ENCODE data around the gene HTR2A. TPM values are rescaled to one million over a fixed set of nuclear protein-coding genes. Genes with fewer than 3 reads are reported as not detected.

The HTR2A gene
- total and polyA plus RNA-seq, 5 donors = 0.11 to 1.1 (median 0.32) TPM

DNA sequence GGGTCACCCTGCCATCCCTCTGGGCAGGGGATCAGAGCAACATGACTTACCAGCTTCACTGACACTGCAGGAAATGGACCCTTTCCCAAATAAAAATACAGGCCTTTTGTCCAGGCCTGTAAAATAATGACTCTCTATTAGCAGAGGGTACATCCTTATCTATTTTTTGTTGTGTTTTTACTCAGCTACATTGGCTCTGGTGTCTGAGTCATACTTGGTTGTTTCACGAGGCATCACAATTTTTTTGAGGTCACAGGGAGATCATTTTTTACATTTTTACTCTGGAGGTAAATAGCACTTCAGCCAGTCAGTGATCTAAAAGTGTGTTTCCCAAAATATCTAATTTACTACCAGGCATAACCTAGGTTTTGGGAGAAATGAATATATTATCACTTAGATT is 6.9 kb upstream of the HTR2A start:
- H3K27ac ChIP-seq (ENCODE audit: low read length) = no peak overlapping the region
- H3K4me1 ChIP-seq (ENCODE audit: control insufficient read depth, insufficient read depth, low read length) = no peaks in the 10 kb centered on the region
- DNase-seq (no peak), ATAC-seq (no peak)
- WGBS = 37% methylated on average over 1 of the region's 1 CpG
- no peak overlapping the region for H3K4me3 ChIP-seq (ENCODE audit: low read length)
- intact Hi-C loops (cut with DNase I) = no loop called here
- H3K9me3 ChIP-seq (ENCODE audit: control insufficient read depth, low read length) = no peaks in the 10 kb centered on the region
- no peaks in the 10 kb centered on the region for H3K27me3 ChIP-seq (ENCODE audit: control insufficient read depth, insufficient read depth)

DNA sequence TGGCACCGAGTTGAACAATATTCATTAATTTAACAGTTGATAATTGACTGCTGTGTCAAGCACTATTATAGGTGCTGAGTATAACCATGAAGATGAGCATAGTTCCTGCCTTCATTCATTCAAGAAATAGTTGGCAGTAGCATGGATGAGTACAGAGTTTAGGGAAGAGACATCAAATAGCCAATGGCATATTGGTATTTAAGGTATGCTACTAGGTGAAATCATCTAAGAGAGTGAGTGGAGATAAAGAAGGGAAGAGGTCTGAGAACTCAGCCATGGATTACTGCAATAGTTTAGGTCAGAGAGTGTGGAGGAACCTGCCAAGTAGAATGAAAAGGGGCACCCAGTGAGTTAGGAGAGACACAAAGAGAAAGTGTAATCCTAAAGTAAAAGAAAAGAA is 4.9 kb upstream of the HTR2A start:
- Histone ChIP-seq H3K27me3 (ENCODE audit: control insufficient read depth, insufficient read depth) (no peaks in the 10 kb centered on the region), H3K27ac (ENCODE audit: low read length) (no peak overlapping the region), H3K9me3 (ENCODE audit: control insufficient read depth, low read length) (no peaks in the 10 kb centered on the region), H3K4me3 (ENCODE audit: low read length) (no peak overlapping the region), H3K4me1 (ENCODE audit: control insufficient read depth, insufficient read depth, low read length) (no peaks in the 10 kb centered on the region)
- DNase-seq (no peak), ATAC-seq (no peak)
- WGBS = 70% methylated on average over 1 of the region's 1 CpG
- intact Hi-C loops (cut with DNase I) = no loop called here

DNA sequence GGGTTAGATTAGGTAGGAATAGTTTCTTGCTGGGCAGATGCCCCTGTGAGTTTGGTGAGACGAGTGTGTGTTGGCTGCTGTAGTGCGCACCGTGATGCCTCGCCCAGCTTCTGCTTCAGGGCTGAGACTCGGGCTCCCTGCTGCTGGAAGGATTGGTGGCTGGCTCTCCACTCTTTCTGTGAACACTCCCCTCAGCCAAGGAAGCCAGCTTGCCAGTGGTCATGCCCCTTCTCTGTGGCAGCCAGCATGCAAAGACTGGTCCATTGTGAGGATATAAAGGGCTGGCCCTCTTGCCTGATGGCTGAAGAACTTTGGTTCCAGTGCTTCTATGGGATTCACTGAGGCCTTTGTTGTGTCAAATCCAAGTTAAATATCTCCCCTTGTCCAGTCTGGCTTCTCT is 2.9 kb upstream of the HTR2A start:
- H3K27me3 ChIP-seq (ENCODE audit: control insufficient read depth, insufficient read depth) = no peaks in the 10 kb centered on the region
- intact Hi-C loops (cut with DNase I) = no loop called here

DNA sequence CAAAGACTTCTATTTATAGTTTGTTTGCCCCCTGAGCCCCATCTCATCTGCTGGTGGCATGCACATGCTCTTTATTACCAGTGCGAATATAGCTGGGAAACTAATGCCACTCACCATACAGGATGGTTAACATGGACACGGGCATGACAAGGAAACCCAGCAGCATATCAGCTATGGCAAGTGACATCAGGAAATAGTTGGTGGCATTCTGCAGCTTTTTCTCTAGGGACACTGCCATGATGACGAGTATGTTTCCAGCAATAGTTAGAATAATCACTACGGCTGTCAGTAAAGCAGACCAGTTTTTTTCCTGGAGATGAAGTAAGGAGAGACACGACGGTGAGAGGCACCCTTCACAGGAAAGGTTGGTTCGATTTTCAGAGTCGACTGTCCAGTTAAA is 1.5 kb downstream of the HTR2A start:
- no peak overlapping the region for H3K27ac ChIP-seq (ENCODE audit: low read length)
- H3K4me3 ChIP-seq (ENCODE audit: low read length) = peak overlapping the region; percentile 22
- no peaks in the 10 kb centered on the region for H3K27me3 ChIP-seq (ENCODE audit: control insufficient read depth, insufficient read depth)
- ATAC-seq (no peak), DNase-seq (no peak)
- no peaks in the 10 kb centered on the region for H3K4me1 ChIP-seq (ENCODE audit: control insufficient read depth, insufficient read depth, low read length)
- no peaks in the 10 kb centered on the region for H3K9me3 ChIP-seq (ENCODE audit: control insufficient read depth, low read length)
- intact Hi-C loops (cut with DNase I) = no loop called here
- 36% methylated on average over 8 of the region's 8 CpGs for whole genome bisulfite sequencing

More for the DNA sequence above, 2.9 kb upstream of the HTR2A start:
- Histone ChIP-seq H3K9me3 (ENCODE audit: control insufficient read depth, low read length) (no peaks in the 10 kb centered on the region), H3K4me3 (ENCODE audit: low read length) (no peak overlapping the region), H3K4me1 (ENCODE audit: control insufficient read depth, insufficient read depth, low read length) (no peaks in the 10 kb centered on the region), H3K27ac (ENCODE audit: low read length) (no peak overlapping the region)
- no peak for ATAC-seq
- 84% methylated on average over 5 of the region's 5 CpGs for WGBS
- peak in 2 of 3 donors; percentile 31 to 37 for DNase-seq

DNA sequence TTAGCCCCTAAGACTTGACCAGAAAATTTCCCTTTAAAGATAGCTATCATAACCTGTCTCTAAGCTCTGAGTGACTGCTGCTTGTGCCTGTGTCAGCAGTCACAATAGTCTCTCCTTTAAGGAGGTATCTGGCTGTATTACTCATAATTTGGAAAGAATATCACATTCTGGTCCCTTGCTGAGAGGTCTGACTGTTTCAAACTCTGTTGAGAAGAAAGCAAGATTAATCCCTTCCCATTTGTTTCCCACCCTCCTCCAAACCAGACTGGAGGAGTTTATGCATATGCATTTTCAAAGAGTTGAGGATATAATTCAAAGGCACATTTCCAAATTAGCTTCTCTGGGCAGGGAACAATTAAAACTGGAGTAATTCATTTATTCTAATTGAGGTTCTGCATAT is 2.3 kb downstream of the HTR2A start:
- H3K4me1 ChIP-seq (ENCODE audit: control insufficient read depth, insufficient read depth, low read length) = no peaks in the 10 kb centered on the region
- peak overlapping the region; percentile 76 for H3K4me3 ChIP-seq (ENCODE audit: low read length)
- intact Hi-C loops (cut with DNase I) = no loop called here
- no peaks in the 10 kb centered on the region for H3K27me3 ChIP-seq (ENCODE audit: control insufficient read depth, insufficient read depth)
- DNase-seq (no peak), ATAC-seq (peak; percentile 43 to 60)
- H3K9me3 ChIP-seq (ENCODE audit: control insufficient read depth, low read length) = no peaks in the 10 kb centered on the region
- no peak overlapping the region for H3K27ac ChIP-seq (ENCODE audit: low read length)

DNA sequence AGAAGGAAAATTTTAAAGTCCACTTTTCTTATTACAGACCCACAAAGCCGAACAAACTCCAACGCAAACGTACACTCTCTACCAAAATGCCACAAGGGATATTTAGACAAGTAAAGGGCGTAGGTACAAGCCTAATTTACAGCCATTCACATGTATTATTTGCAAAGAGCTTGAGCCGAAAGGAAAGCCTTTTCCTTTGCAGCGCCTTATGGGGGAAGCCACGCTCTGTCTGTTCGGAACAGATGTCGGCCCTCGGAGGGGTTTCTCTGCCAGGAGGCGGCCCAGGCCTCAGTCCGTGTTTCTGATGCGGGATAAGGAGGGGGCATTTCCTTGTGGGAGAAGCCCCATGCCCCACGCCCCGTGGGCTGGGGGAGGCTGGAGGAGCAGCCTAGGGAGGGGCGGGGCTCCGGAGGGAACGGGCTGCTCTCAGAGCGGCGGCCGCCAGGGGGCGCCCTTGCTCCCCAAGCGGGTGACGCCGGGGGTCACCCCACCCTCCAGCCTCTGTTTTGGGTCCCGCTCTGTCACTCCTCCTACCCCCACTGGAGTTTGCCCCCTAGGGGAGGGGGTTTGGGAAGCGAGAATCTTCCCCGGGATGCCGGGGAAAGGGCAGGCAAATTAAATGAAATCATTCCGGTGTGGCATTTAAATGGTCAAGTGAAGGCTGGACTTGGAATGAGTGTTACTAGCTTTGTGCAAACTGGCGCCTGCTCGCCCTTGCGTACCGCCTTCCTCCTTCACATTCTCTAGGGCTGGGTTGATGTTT is 2.9 kb downstream of the HTR2A start:
- intact Hi-C loops (cut with DNase I) = no loop called here
- Histone ChIP-seq H3K4me1 (ENCODE audit: control insufficient read depth, insufficient read depth, low read length) (no peaks in the 10 kb centered on the region), H3K27ac (ENCODE audit: low read length) (no peak overlapping the region), H3K27me3 (ENCODE audit: control insufficient read depth, insufficient read depth) (no peaks in the 10 kb centered on the region), H3K9me3 (ENCODE audit: control insufficient read depth, low read length) (no peaks in the 10 kb centered on the region), H3K4me3 (ENCODE audit: low read length) (peak overlapping the region; percentile 76)
- 2% methylated on average over 34 of the region's 34 CpGs for WGBS
- ATAC-seq (peak; percentile 94 to 96), DNase-seq (peak; percentile 74 to 91 (median 91))

DNA sequence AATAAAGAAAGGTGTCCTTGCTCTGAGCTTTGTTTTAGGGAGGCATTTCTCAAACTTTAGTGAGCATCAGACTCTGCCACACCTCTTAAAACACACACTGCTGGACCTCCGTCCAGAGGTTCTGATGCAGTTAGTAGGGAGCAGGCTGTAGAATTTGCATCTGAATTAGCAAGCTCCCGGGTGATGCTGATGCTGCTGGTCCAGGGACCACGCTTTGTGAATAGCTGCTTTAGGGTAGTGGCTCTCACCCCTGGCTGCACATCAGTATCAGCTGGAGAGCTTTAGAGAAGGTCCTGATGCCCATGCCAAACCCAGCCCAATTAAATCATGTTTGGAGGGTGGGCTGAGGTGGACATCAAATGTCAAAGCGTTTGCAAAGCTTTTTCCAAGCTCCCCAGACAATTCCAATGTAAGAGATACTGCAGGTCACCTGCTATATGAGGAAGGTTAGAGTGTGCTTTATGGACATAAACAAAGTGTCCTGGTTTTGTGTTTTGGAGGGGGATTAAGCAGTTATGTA is 3.6 kb downstream of the HTR2A start:
- H3K4me1 ChIP-seq (ENCODE audit: control insufficient read depth, insufficient read depth, low read length) = no peaks in the 10 kb centered on the region
- WGBS = 27% methylated on average over 4 of the region's 4 CpGs
- no peak overlapping the region for H3K27ac ChIP-seq (ENCODE audit: low read length)
- intact Hi-C loops (cut with DNase I) = no loop called here
- H3K27me3 ChIP-seq (ENCODE audit: control insufficient read depth, insufficient read depth) = no peaks in the 10 kb centered on the region
- DNase-seq (no peak), ATAC-seq (no peak)
- no peaks in the 10 kb centered on the region for H3K9me3 ChIP-seq (ENCODE audit: control insufficient read depth, low read length)
- H3K4me3 ChIP-seq (ENCODE audit: low read length) = no peak overlapping the region

DNA sequence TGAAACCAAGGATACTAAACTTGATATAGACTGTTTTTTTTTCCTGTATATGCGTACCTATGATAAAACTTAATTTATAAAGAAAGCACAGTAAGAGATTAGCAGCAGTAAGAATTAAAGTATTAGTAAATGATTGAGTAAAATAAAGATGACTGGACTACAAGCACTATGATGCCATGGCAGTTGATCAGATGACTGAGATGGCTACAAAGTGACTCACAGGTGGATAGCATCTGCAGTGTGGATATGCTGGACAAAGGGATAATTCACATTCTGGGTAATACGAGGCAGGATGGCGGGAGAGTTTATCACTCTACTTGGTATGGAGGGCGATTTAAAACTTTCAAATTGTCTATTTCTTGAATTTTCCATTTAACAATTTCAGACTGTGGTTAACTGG is 11.8 kb downstream of the HTR2A start:
- Histone ChIP-seq H3K27me3 (ENCODE audit: control insufficient read depth, insufficient read depth) (no peaks in the 10 kb centered on the region), H3K9me3 (ENCODE audit: control insufficient read depth, low read length) (no peaks in the 10 kb centered on the region), H3K4me3 (ENCODE audit: low read length) (no peak overlapping the region), H3K4me1 (ENCODE audit: control insufficient read depth, insufficient read depth, low read length) (no peaks in the 10 kb centered on the region), H3K27ac (ENCODE audit: low read length) (no peak overlapping the region)
- intact Hi-C loops (cut with DNase I) = no loop called here
- DNase-seq (no peak), ATAC-seq (no peak)
- WGBS = 87% methylated on average over 4 of the region's 4 CpGs

DNA sequence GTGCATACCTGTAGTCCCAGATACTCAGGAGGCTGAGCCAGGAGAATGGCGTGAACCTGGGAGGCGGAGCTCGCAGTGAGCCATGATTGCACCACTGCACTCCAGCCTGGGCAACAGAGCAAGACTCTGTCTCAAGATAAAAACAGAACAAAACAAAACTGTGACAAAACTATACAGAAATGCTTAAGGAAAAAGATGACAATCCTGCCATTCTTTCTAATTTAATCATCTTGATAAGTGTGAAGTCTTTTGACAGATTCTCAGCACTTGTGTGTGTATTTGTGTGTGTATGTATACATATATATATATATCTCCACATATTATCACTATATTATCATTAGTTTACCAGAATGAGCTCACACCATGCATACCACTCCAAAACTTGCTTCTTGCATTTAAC is 12.3 kb downstream of the HTR2A start:
- no peaks in the 10 kb centered on the region for H3K4me1 ChIP-seq (ENCODE audit: control insufficient read depth, insufficient read depth, low read length)
- WGBS = 93% methylated on average over 3 of the region's 3 CpGs
- no peaks in the 10 kb centered on the region for H3K27me3 ChIP-seq (ENCODE audit: control insufficient read depth, insufficient read depth)
- H3K27ac ChIP-seq (ENCODE audit: low read length) = no peak overlapping the region
- no peak overlapping the region for H3K4me3 ChIP-seq (ENCODE audit: low read length)
- no peak for DNase-seq
- intact Hi-C loops (cut with DNase I) = no loop called here
- ATAC-seq = no peak
- no peaks in the 10 kb centered on the region for H3K9me3 ChIP-seq (ENCODE audit: control insufficient read depth, low read length)

DNA sequence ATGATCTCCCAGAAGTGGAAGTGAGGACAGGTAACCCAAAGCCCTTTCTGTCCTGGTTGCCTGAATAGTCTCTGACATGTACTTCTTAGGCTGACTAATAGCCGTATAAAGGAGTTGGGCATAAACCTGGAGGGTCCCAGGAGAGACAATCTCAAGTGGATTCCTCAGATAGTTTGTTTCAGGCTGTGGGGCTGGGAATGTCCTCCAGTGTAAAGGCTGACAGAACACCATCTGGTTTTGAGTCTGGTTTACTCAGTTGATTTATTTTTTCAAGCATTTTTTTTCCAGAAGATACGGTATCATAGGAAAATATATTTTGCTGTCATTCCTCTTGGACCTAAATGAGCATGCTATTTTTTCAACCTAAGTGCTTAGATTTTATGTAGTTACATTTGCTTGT is 15.2 kb downstream of the HTR2A start:
- ATAC-seq = no peak
- Histone ChIP-seq H3K27me3 (ENCODE audit: control insufficient read depth, insufficient read depth) (no peaks in the 10 kb centered on the region), H3K9me3 (ENCODE audit: control insufficient read depth, low read length) (no peaks in the 10 kb centered on the region), H3K27ac (ENCODE audit: low read length) (no peak overlapping the region), H3K4me1 (ENCODE audit: control insufficient read depth, insufficient read depth, low read length) (no peaks in the 10 kb centered on the region), H3K4me3 (ENCODE audit: low read length) (no peak overlapping the region)
- no peak for DNase-seq
- intact Hi-C loops (cut with DNase I) = no loop called here
- WGBS = 27% methylated on average over 2 of the region's 2 CpGs

DNA sequence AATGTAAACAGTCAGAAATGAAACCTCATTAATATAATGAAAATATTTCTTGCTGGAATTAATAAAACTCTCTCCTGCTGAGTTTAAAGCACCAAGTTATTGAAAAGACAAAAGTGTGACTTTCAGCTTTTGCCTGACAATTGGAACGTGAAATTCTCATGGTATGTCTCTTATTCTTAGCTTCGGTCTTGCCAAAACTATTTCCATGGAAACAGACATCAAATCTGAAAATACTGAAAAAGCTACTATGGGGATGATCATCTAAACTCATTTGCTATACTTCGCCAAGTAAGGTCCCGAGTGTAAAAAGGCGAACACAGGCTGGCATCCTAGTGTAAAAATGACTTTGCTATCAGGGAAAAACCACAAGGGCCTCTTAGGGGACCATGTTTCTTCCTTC is 22.8 kb downstream of the HTR2A start:
- intact Hi-C loops (cut with DNase I) = no loop called here
- 57% methylated on average over 5 of the region's 5 CpGs for WGBS
- ATAC-seq = no peak
- H3K27ac ChIP-seq (ENCODE audit: low read length) = no peak overlapping the region
- DNase-seq = no peak
- no peaks in the 10 kb centered on the region for H3K27me3 ChIP-seq (ENCODE audit: control insufficient read depth, insufficient read depth)
- H3K4me3 ChIP-seq (ENCODE audit: low read length) = no peak overlapping the region
- H3K9me3 ChIP-seq (ENCODE audit: control insufficient read depth, low read length) = no peaks in the 10 kb centered on the region
- peaks cover 2% of the 10 kb centered on the region for H3K4me1 ChIP-seq (ENCODE audit: control insufficient read depth, insufficient read depth, low read length)

DNA sequence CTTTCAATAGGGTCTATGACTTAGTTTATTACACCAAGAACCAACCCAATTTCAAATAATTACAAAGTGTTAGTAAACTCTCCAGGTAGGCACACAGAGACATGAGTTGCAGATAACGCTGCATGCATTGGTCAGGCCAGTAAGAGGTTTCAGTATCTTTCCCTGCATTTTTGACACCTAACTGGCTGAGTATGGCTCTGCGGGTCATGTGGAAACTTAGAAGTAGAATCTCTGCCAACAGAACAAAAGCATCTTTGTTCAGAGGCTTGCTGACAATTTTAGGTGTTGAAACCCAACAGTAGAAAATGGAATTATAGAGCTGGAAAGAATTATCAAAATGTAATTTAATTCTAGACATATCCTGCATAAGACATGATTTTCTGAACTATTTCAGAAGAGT is 25.3 kb downstream of the HTR2A start:
- H3K9me3 ChIP-seq (ENCODE audit: control insufficient read depth, low read length) = no peaks in the 10 kb centered on the region
- H3K27ac ChIP-seq (ENCODE audit: low read length) = no peak overlapping the region
- WGBS = 30% methylated on average over 2 of the region's 2 CpGs
- no peak overlapping the region for H3K4me3 ChIP-seq (ENCODE audit: low read length)
- H3K4me1 ChIP-seq (ENCODE audit: control insufficient read depth, insufficient read depth, low read length) = peaks cover 2% of the 10 kb centered on the region
- no peaks in the 10 kb centered on the region for H3K27me3 ChIP-seq (ENCODE audit: control insufficient read depth, insufficient read depth)
- intact Hi-C loops (cut with DNase I) = no loop called here
- no peak for DNase-seq
- no peak for ATAC-seq
